ENCODE measurements around the gene ZNF530.

The ZNF530 gene

DNA sequence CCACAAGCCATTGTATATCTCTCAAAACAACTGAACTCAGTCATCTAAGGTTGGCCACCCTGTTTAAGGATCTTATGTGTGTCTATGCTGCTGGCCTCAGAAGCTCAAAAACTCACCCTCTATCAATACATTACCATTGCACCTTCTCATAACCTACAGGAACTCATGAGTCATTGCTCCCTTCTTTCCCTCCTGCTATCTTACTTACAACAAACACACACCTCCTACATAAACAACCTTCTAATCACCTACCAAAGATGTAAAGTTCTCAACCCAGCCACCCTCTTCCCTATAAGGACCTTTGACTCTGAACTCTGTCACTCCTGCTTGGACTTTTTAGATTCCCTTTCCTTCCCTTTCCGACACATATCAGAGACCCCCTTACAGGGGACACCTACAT, 55.8 kb downstream of the ZNF530 start:
- Histone ChIP-seq H3K4me3 (ENCODE audit: low read depth, low read length) (no peak overlapping the region), H3K4me1 (ENCODE audit: control insufficient read depth, insufficient read depth, low read length) (no peaks in the 10 kb centered on the region), H3K27me3 (ENCODE audit: control insufficient read depth, insufficient read depth, low read length) (peaks cover 16% of the 10 kb centered on the region), H3K9ac (ENCODE audit: low read depth, low read length) (no peak overlapping the region), H3K36me3 (ENCODE audit: control insufficient read depth, insufficient read depth, low read length) (no peaks in the 10 kb centered on the region), H3K9me3 (ENCODE audit: control insufficient read depth, insufficient read depth, low read length) (no peaks in the 10 kb centered on the region)

DNA sequence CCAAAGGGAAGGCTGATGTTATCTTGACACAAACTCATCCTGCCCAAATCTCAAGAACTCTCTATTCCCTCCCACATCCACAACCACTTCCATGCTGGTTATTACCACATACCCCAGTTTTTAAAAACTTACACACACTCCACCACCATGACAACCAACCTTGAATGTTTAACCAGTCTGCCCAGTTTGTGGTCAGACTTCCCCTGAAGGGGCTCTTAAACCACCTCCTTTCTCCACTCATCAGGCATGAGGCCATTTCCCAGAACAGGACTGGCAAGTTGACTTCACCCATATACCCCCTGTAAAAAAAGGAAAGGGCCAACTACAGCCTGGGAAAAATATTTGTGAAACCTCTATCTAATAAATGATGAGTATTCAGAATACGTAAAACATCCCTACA, 56.7 kb downstream of the ZNF530 start:
- H3K36me3 ChIP-seq (ENCODE audit: control insufficient read depth, insufficient read depth, low read length) = no peaks in the 10 kb centered on the region
- no peak overlapping the region for H3K4me3 ChIP-seq (ENCODE audit: low read depth, low read length)
- H3K27me3 ChIP-seq (ENCODE audit: control insufficient read depth, insufficient read depth, low read length) = peaks cover 25% of the 10 kb centered on the region
- H3K9me3 ChIP-seq (ENCODE audit: control insufficient read depth, insufficient read depth, low read length) = no peaks in the 10 kb centered on the region
- no peaks in the 10 kb centered on the region for H3K4me1 ChIP-seq (ENCODE audit: control insufficient read depth, insufficient read depth, low read length)
- no peak overlapping the region for H3K9ac ChIP-seq (ENCODE audit: low read depth, low read length)

All from iPS-15b (cell line).